ENCODE results near the gene ZBTB8A.

ZBTB8A gene

DNA sequence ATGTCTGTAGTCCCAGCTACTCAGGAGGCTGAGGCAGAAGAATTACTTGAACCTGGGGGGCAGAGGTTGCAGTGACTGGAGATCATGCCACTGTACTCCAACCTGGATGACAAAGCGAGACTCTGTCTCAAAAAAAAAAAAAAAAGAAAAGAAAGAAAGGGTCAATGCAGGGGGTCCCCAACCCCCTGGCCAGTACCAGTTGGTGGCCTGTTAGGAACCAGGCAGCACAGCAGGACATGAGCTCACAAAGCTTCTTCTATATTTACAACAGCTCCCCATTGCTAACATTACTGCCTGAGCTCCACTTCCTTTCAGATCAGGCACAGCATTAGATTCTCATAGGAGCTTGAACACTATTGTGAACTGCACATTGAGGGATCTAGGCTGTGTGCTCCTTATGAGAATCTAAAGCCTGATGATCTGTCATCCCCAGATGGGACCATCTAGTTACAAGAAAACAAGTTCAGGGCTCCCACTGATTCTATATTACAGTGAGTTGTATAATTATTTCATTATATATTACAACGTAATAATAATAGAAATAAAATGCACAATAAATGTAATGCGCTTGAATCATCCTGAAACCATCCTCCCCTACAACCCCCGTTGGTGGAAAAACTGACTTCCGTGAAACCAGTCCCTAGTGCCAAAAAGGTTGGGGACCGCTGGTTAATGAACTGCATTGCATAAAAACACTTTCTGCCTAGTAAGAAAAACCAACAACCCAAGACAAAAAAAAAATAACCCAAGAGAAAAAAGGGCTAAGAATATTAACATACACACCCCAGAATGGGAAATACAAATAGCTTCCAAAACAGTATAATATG, 108.3 kb downstream of the ZBTB8A start:
- H3K27me3 ChIP-seq (replicated peaks; ENCODE audit: control insufficient read depth, insufficient read depth, low read length): no peaks in the 10 kb centered on the region
- peaks cover 5% of the 10 kb centered on the region for H3K36me3 ChIP-seq (ENCODE audit: control insufficient read depth, insufficient read depth, low read length)

DNA sequence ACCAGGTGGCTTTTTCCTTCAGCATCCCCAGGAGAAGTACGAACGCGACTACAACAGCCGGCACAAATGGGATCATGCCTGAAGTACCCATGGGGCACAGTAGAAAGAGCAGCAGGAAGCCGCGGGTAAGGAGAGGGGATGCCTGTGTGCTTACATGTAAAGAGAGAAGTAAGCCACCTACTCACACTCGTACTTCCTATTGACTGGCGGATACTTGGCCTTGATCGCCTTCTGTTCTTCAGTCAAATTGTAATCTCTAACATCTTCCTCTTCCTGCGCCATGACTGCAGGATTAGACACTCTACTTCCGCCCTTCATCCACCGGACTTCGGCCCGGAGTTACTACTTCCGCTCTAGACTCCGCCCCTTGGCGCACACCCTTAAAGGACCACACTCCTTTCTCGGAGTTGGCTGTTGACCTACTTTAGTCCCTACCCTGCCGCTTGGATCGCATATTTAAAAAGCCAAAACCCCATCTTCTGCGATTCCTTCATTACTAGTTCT, 111.1 kb downstream of the ZBTB8A start, which contains the start of gene ZBTB8OS:
Gene ZBTB8OS, minus strand, starts transcription at position 303 of the 504 bp plus-strand sequence. Its CDS starts 21 bp downstream, at position 282.
- TF ChIP-seq, protein P1, sequence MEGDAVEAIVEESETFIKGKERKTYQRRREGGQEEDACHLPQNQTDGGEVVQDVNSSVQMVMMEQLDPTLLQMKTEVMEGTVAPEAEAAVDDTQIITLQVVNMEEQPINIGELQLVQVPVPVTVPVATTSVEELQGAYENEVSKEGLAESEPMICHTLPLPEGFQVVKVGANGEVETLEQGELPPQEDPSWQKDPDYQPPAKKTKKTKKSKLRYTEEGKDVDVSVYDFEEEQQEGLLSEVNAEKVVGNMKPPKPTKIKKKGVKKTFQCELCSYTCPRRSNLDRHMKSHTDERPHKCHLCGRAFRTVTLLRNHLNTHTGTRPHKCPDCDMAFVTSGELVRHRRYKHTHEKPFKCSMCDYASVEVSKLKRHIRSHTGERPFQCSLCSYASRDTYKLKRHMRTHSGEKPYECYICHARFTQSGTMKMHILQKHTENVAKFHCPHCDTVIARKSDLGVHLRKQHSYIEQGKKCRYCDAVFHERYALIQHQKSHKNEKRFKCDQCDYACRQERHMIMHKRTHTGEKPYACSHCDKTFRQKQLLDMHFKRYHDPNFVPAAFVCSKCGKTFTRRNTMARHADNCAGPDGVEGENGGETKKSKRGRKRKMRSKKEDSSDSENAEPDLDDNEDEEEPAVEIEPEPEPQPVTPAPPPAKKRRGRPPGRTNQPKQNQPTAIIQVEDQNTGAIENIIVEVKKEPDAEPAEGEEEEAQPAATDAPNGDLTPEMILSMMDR (IDR thresholded peaks at IDR 0.05; ENCODE audit: insufficient read depth, low read length, poor library complexity, severe bottlenecking): no peak
- H3K36me3 ChIP-seq (ENCODE audit: control insufficient read depth, insufficient read depth, low read length): peaks cover 6% of the 10 kb centered on the region

More for the DNA sequence above, 108.3 kb downstream of the ZBTB8A start:
- TF ChIP-seq, protein P1 (IDR thresholded peaks at IDR 0.05; ENCODE audit: insufficient read depth, low read length, poor library complexity, severe bottlenecking): no peak
- no peak for DNase-seq (ENCODE audit: extremely low read depth, insufficient read length)
- H3K4me3 ChIP-seq (replicated peaks; ENCODE audit: low read depth, low read length): peak overlapping the region; percentile 83

DNA sequence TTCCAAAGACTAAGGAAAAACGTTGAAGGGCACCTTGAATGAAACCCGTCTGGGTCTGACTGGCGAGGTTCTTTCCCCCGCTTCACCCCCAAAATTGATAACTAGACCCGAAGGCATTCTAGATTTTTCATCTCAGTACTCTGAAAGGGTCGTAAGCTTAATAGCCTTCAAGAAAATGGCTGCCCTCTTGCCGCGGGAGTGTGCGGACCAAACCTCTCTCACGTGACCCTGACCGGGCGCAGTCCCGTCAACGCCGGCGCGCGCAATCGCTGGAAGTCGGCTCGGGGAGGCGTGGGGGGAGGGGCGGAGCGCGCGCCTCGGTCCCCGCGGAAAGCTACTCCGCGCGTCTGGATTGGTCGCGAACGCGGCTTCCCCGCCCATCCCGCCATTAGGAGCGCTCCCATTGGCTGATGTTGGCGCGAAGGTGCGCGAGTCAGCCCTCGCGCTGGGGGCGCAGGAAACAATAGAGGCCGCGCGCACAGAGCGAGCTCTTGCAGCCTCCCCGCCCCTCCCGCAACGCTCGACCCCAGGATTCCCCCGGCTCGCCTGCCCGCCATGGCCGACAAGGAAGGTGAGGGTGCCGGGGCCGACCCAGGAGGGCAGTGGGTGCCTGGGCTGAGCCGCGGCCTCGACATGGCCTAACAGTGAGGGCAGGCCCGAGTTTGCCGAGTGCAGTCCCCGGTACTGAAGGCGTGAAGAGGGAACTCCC, 111.7 kb downstream of the ZBTB8A start, which contains the start of gene RBBP4:
Gene RBBP4, plus strand, starts transcription at position 457 of the 709 bp plus-strand sequence. Its CDS starts 99 bp downstream, at position 556.
- peak within 1 kb of the TSS; percentile 87 for H3K4me3 ChIP-seq (replicated peaks; ENCODE audit: low read depth, low read length)
- H3K36me3 ChIP-seq (ENCODE audit: control insufficient read depth, insufficient read depth, low read length): peaks cover 4% of the 10 kb centered on the region
- peak; percentile 100 for DNase-seq (ENCODE audit: extremely low read depth, insufficient read length)
- H3K27me3 ChIP-seq (replicated peaks; ENCODE audit: control insufficient read depth, insufficient read depth, low read length): no peaks in the 10 kb centered on the region
- TF ChIP-seq, protein P1 (IDR thresholded peaks at IDR 0.05; ENCODE audit: insufficient read depth, low read length, poor library complexity, severe bottlenecking): no peak

More for the DNA sequence above, 111.1 kb downstream of the ZBTB8A start, which contains the start of gene ZBTB8OS:
- Histone ChIP-seq H3K27me3 (replicated peaks; ENCODE audit: control insufficient read depth, insufficient read depth, low read length) (no peaks in the 10 kb centered on the region), H3K4me3 (replicated peaks; ENCODE audit: low read depth, low read length) (peak within 1 kb of the TSS; percentile 87)
- DNase-seq (ENCODE audit: extremely low read depth, insufficient read length): peak; percentile 78

DNA sequence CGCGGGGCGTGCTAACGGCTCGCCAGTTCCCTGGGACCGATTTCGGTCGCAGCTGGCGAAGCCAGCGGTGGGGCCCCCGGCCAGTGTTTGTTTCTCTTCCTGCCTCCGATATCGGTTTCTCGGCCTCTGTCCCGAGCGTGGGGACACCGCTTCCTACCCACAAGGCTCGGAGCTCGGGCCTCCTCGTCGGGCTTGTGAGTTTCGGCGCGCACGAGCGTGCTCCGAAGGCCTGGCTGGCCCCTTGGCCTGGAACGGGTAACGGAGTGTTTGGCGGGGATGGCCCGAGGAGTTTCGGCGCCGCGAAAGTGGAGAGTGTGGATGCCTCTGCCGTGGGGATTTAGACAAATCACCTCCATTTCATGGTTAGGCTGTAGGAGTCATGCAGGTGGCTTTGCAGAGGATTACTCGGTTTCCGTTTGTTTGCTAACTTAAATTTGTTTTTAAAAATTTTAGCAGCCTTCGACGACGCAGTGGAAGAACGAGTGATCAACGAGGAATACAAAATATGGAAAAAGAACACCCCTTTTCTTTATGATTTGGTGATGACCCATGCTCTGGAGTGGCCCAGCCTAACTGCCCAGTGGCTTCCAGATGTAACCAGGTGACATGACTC, 112.3 kb downstream of the ZBTB8A start:
- Histone ChIP-seq H3K27me3 (replicated peaks; ENCODE audit: control insufficient read depth, insufficient read depth, low read length) (no peaks in the 10 kb centered on the region), H3K36me3 (ENCODE audit: control insufficient read depth, insufficient read depth, low read length) (peaks cover 4% of the 10 kb centered on the region), H3K4me3 (replicated peaks; ENCODE audit: low read depth, low read length) (peak overlapping the region; percentile 87)
- TF ChIP-seq, protein P1 (IDR thresholded peaks at IDR 0.05; ENCODE audit: insufficient read depth, low read length, poor library complexity, severe bottlenecking): no peak
- no peak for DNase-seq (ENCODE audit: extremely low read depth, insufficient read length)

DNA sequence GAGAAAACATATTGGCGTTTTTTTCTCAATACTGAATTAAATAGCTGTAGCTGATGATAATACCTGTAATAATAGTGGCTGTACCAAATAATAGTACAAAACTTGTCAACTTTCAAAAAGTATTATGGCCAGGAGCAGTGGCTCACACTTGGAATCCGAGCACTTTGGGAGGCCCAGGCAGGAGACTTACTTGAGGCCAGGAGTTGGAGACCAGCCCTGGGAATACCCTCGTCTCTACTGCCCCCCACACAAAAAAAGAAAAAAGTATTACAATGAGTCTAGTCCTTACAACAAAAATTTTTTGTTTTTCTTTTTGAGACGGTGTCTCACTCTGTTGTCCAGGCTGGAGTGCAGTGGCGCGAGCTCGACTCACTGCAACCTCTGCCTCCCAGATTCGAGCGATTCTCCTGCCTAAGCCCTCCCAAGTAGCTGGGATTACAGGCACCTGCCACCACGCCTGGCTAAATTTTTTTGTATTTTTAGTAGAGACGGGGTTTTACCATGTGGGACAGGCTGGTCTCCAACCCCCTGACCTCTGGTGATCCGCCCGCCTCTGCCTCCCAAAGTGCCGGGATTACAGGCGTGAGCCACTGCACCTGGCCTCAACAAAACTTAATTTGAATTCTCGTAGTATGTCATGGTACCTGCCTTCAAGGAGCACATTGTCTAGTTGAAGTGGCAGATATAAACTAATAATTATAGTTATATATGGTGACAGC, 113.2 kb downstream of the ZBTB8A start:
- H3K36me3 ChIP-seq (ENCODE audit: control insufficient read depth, insufficient read depth, low read length): peaks cover 6% of the 10 kb centered on the region
- DNase-seq (ENCODE audit: extremely low read depth, insufficient read length): no peak
- peak overlapping the region; percentile 87 for H3K4me3 ChIP-seq (replicated peaks; ENCODE audit: low read depth, low read length)
- H3K27me3 ChIP-seq (replicated peaks; ENCODE audit: control insufficient read depth, insufficient read depth, low read length): no peaks in the 10 kb centered on the region
- TF ChIP-seq, protein P1 (IDR thresholded peaks at IDR 0.05; ENCODE audit: insufficient read depth, low read length, poor library complexity, severe bottlenecking): no peak
